VCaP (cell line): ENCODE results near the gene DBR1.

Source experiments
- H3K27ac ChIP-seq: fragments of 450-650 bp; 2 replicates; pipeline ENCODE4 v1.5.1; 2017
- CTCF ChIP-seq: fragments of 450-650 bp; conservative IDR thresholded peaks from 2 replicates; pipeline ENCODE4 v1.5.1; 2017; ENCODE audit warnings: mild to moderate bottlenecking, moderate library complexity

DBR1 gene

GRCh38 chr3:138186221-138186620 is 11.5 kb upstream of the DBR1 start:
- TF ChIP-seq CTCF = no peak
- peak overlapping the region; percentile 96 for H3K27ac ChIP-seq

GRCh38 chr3:138184994-138185393 is 10.3 kb upstream of the DBR1 start:
- H3K27ac ChIP-seq = no peak overlapping the region
- TF ChIP-seq CTCF = no peak

- peak; percentile 84 for TF ChIP-seq CTCF
- peak overlapping the region; percentile 16; the same call in 1 of the 2 replicates for H3K27ac ChIP-seq
Observed at GRCh38 chr3:138180375-138181029, 5.8 kb upstream of the DBR1 start.

- H3K27ac ChIP-seq = peak overlapping the region; percentile 85
- TF ChIP-seq CTCF = no peak
Observed at GRCh38 chr3:138173769-138174420, 826 bp downstream of the DBR1 start.

- no peak for TF ChIP-seq CTCF
- no peak overlapping the region for H3K27ac ChIP-seq
Observed at GRCh38 chr3:138172625-138173024, 2.1 kb downstream of the DBR1 start.

GRCh38 chr3:138165061-138165460 is 9.7 kb downstream of the DBR1 start:
- TF ChIP-seq CTCF = no peak
- no peak overlapping the region for H3K27ac ChIP-seq

- TF ChIP-seq CTCF = no peak
- H3K27ac ChIP-seq = no peak overlapping the region
Observed at GRCh38 chr3:138157743-138158142, 17.0 kb downstream of the DBR1 start.
